Measurements from ENCODE around the gene FMNL1.

FMNL1 gene

DNA sequence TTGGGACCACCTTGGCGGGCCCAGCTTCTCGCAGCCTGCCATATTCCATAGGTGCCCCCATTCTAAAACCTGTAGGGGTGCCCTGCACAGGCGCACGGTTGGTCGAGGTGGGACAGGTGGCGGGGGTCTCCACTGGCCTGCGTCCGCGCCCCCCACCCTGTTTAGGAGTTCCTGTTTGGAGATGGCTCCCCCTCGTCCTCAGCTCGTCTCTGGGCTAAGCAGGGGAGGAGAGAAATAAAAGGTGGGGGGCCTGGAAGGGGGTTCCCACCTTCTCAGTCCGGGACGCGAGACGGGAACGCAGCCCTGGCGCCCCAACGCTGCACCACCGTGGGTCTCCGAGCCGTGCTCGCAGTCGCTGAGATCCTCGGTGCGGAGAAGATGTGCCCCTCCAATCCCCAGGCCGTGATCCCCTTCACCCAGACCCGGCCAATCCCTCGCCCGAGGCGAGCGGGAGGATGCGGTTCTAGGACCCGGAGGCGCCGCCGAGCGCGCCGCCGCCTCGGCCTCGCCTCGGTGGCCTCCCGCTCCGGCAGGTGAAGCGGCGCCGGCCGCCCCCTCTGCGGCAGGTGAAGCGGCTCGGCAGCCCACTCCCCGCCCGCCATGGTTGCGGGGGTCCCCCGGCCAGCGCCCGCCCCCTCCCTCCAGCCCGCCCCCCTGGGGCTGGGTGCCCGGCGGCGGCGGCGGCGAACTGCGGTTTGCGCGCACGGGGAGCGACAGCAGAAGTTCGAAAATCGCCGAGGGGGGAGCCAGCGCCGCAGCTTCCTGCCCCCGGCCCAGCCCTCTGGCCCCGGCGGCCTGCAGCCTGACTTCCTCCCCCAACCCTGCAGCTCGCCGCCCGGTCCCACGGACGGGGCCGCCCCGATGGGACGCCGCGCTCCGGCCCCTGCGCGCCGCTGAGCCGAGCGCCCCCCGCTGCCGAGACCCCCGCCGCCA is at the start of gene FMNL1:
Gene FMNL1, plus strand, starts transcription at position 805 of the 933 bp plus-strand sequence. CDS start 240 bp downstream, outside the sequence.
- H3K27ac ChIP-seq: no peak within 1 kb of the TSS
- TF ChIP-seq ZFX (IDR thresholded peaks at IDR 0.05; ENCODE audit: borderline replicate concordance) (no peak), CTCF (IDR thresholded peaks at IDR 0.05) (peak; percentile 11; the same call in 1 of the 2 replicates)

DNA sequence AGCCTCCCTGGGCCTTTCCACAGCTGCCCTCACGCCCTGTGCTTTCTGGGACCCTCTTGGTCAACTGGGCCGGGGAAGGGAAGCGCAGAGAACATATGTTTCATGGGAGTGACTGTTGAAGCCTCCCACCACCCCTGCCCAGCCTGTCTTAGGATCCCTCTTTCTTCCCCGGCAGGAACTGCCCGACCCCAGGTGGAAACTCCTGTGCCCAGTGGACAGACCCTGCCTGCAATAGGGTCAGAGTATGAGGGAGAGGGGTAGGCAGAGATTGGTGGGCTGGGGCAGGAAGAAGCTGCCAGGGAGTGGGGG is 49.5 kb upstream of the FMNL1 start:
- no peak overlapping the region for H3K27ac ChIP-seq
- TF ChIP-seq ZFX (IDR thresholded peaks at IDR 0.05; ENCODE audit: borderline replicate concordance): no peak
- TF ChIP-seq CTCF (IDR thresholded peaks at IDR 0.05): no peak

- H3K27ac ChIP-seq: no peak overlapping the region
- TF ChIP-seq ZFX (IDR thresholded peaks at IDR 0.05; ENCODE audit: borderline replicate concordance) (no peak), CTCF (IDR thresholded peaks at IDR 0.05) (no peak)
Measured at GRCh38 chr17:45172541-45173286, 49.0 kb upstream of the FMNL1 start.

- TF ChIP-seq CTCF (IDR thresholded peaks at IDR 0.05) (no peak), ZFX (IDR thresholded peaks at IDR 0.05; ENCODE audit: borderline replicate concordance) (no peak)
- H3K27ac ChIP-seq: no peak overlapping the region
Measured at GRCh38 chr17:45175759-45176115, 45.9 kb upstream of the FMNL1 start.

GRCh38 chr17:45177563-45177962 is 44.1 kb upstream of the FMNL1 start:
- TF ChIP-seq ZFX (IDR thresholded peaks at IDR 0.05; ENCODE audit: borderline replicate concordance) (no peak), CTCF (IDR thresholded peaks at IDR 0.05) (no peak)
- H3K27ac ChIP-seq: no peak overlapping the region

- TF ChIP-seq ZFX (IDR thresholded peaks at IDR 0.05; ENCODE audit: borderline replicate concordance): no peak
- TF ChIP-seq CTCF (IDR thresholded peaks at IDR 0.05): no peak
- H3K27ac ChIP-seq: no peak overlapping the region
Measured at GRCh38 chr17:45184144-45184543, 37.5 kb upstream of the FMNL1 start.
